CD4-positive, alpha-beta T cell (primary cell): Measurements from ENCODE around the gene PON3. TPM values are rescaled to one million over a fixed set of nuclear protein-coding genes. Genes with fewer than 3 reads are reported as not detected.
A peak's percentile ranks its signal among the peaks of the same experiment; 100 is the strongest.

Experiments used
- ATAC-seq: fragments of 200-7000 bp; cut with Tn5 transposase; one replicate; pipeline ENCODE4 v1.10.0; 2022; ENCODE audit warnings: mild to moderate bottlenecking; ENCODE audit not compliant: poor library complexity
- CTCF ChIA-PET: fragments of 350-600 bp; sonication (Branson Sonifier 250); formaldehyde crosslinking; loops from one replicate; lab custom pipeline; 2021; ENCODE audit warnings: antibody characterized with exemption, inconsistent platforms; lab: Charles Lee
- POLR2A ChIA-PET: fragments of 350-600 bp; sonication (Branson Sonifier 250); formaldehyde crosslinking; loops from one replicate; lab custom pipeline; 2021; ENCODE audit warnings: antibody characterized with exemption, inconsistent platforms; lab: Charles Lee
- DNase-seq, 14 experiments: peaks; one replicate each; pipeline ENCODE4 v3.0.0-alpha.2; 2013 to 2020; ENCODE audit warnings: mixed read lengths in 2 of 14
- H3K27ac ChIP-seq, 2 donors: one replicate each; pipeline versions ENCODE4 v1.5.1 to v1.7.0; 2013; ENCODE audit warnings: low read length in 2 of 2, low read depth in 1 of 2, mild to moderate bottlenecking in 1 of 2
- H3K27me3 ChIP-seq, 2 experiments: 1 replicate in 1 of 2; 2 replicates in 1 of 2; pipeline versions ENCODE4 v1.6.1 to v1.7.0; 2013; ENCODE audit warnings: low read length in 2 of 2, control low read depth in 1 of 2, mild to moderate bottlenecking in 1 of 2, moderate library complexity in 1 of 2; ENCODE audit not compliant: insufficient read depth in 2 of 2, control insufficient read depth in 1 of 2
- H3K36me3 ChIP-seq: one replicate; pipeline ENCODE4 v1.6.1; 2013; ENCODE audit warnings: low read length, control low read depth; ENCODE audit not compliant: insufficient read depth
- H3K4me1 ChIP-seq: one replicate; pipeline ENCODE4 v1.6.1; 2013; ENCODE audit warnings: low read length, control low read depth; ENCODE audit not compliant: insufficient read depth
- H3K4me3 ChIP-seq: one replicate; pipeline ENCODE4 v1.5.1; 2013; ENCODE audit warnings: mild to moderate bottlenecking, low read length, moderate library complexity
- H3K9me3 ChIP-seq, 2 experiments: 1 replicate in 1 of 2; 2 replicates in 1 of 2; pipeline versions ENCODE4 v1.6.1 to v1.7.0; 2013; ENCODE audit warnings: low read length in 2 of 2, mild to moderate bottlenecking in 2 of 2, control low read depth in 1 of 2, moderate library complexity in 1 of 2; ENCODE audit not compliant: control insufficient read depth in 1 of 2, insufficient read depth in 1 of 2
- H3K27ac Mint-ChIP-seq: one replicate; pipeline ENCODE4 v1.8.0; 2020; ENCODE audit warnings: mixed read lengths
- H3K27me3 Mint-ChIP-seq: one replicate; pipeline ENCODE4 v1.8.0; 2021; ENCODE audit warnings: mixed read lengths
- H3K36me3 Mint-ChIP-seq: one replicate; pipeline ENCODE4 v1.8.0; 2021; ENCODE audit warnings: low read depth, mixed read lengths
- H3K4me1 Mint-ChIP-seq: one replicate; pipeline ENCODE4 v1.8.0; 2021; ENCODE audit warnings: low read depth, mixed read lengths
- H3K4me3 Mint-ChIP-seq: one replicate; pipeline ENCODE4 v1.8.0; 2020; ENCODE audit warnings: mild to moderate bottlenecking, mixed read lengths
- H3K9me3 Mint-ChIP-seq: one replicate; pipeline ENCODE4 v1.8.0; 2020; ENCODE audit warnings: mixed read lengths
- CTCF ChIP-seq: fragments of 200-600 bp; IDR thresholded peaks from one replicate; pipeline ENCODE4 v1.8.0; 2022; ENCODE audit warnings: antibody characterized with exemption, mild to moderate bottlenecking
- intact Hi-C, 2 experiments: fragments of 100-400 bp; cut with DNase I in 1 of 2; cut with micrococcal nuclease in 1 of 2; formaldehyde crosslinking; loops; one replicate each; pipeline versions ENCODE4 v1.15.1 to v1.9.0; 2023 to 2025; cut with DNase I, micrococcal nuclease
- total RNA-seq, 174 experiments: library from RNA in 2 of 174; stranded (reverse) in 2 of 174; gene quantifications; one replicate each; pipeline ENCODE4 v1.2.3 and lab custom pipeline; 2021 to 2026

Gene PON3
- total RNA-seq, 2 experiments from 2014 or later, result not detected

- peaks cover 10% of the 10 kb centered on the region for H3K4me1 Mint-ChIP-seq
- no peak within 1 kb of the TSS for H3K27ac ChIP-seq
- H3K4me1 ChIP-seq, result peaks cover 11% of the 10 kb centered on the region
- DNase-seq (peak in 12 of 14 experiments; percentile 0 to 69 (median 24)), ATAC-seq (peak; percentile 75)
- H3K4me3 ChIP-seq, result peak within 1 kb of the TSS; percentile 61
- no peaks in the 10 kb centered on the region for H3K36me3 ChIP-seq
- H3K36me3 Mint-ChIP-seq, result peaks cover 4% of the 10 kb centered on the region
- peaks cover 0 to 2% of the 10 kb centered on the region in 2 experiments for H3K27me3 ChIP-seq
- peak within 1 kb of the TSS; percentile 82 for H3K27ac Mint-ChIP-seq
- no peaks in the 10 kb centered on the region for H3K9me3 Mint-ChIP-seq
- H3K9me3 ChIP-seq, result no peaks in the 10 kb centered on the region
- CTCF ChIA-PET, result no interaction called here
- POLR2A ChIA-PET, result interaction anchor here (0.6 to 1.1 kb wide), 6 partner anchors 9 to 1059 kb away, joined by 3 to 6 read pairs (median 4); partner anchors contain the start of gene PON3
- no peak for TF ChIP-seq CTCF
- no peaks in the 10 kb centered on the region for H3K27me3 Mint-ChIP-seq
- H3K4me3 Mint-ChIP-seq, result peak within 1 kb of the TSS; percentile 92
- intact Hi-C loops, result no loop called here
Observed at GRCh38 chr7:95434557-95435421, 38.6 kb upstream of the PON3 start, which contains the start of gene PON2. PON2 (minus strand) TSS chr7:95435028; CDS start chr7:95434951, 77 bp downstream.

GRCh38 chr7:95433952-95434556, 37.9 kb upstream of the PON3 start:
- CTCF ChIA-PET, result no interaction called here
- no peaks in the 10 kb centered on the region for H3K9me3 Mint-ChIP-seq
- H3K4me3 Mint-ChIP-seq, result peak overlapping the region; percentile 72
- peaks cover 10% of the 10 kb centered on the region for H3K4me1 Mint-ChIP-seq
- intact Hi-C loops, result no loop called here
- Histone ChIP-seq H3K27ac (no peak overlapping the region), H3K4me1 (peaks cover 11% of the 10 kb centered on the region), H3K36me3 (no peaks in the 10 kb centered on the region), H3K9me3 (no peaks in the 10 kb centered on the region), H3K27me3 (peaks cover 0 to 2% of the 10 kb centered on the region in 2 experiments), H3K4me3 (peak overlapping the region; percentile 61)
- no peak for ATAC-seq
- H3K27me3 Mint-ChIP-seq, result no peaks in the 10 kb centered on the region
- POLR2A ChIA-PET, result interaction anchor here (0.6 to 1.1 kb wide), 5 partner anchors 10 to 1058 kb away, joined by 3 to 6 read pairs (median 5); partner anchors contain the start of gene PON3
- no peak for TF ChIP-seq CTCF
- DNase-seq, result no peak
- peaks cover 4% of the 10 kb centered on the region for H3K36me3 Mint-ChIP-seq
- H3K27ac Mint-ChIP-seq, result peak overlapping the region; percentile 82

- Histone ChIP-seq H3K27ac (no peak overlapping the region), H3K4me3 (no peak overlapping the region), H3K27me3 (peaks cover 0 to 2% of the 10 kb centered on the region in 2 experiments), H3K9me3 (no peaks in the 10 kb centered on the region), H3K4me1 (peaks cover 11% of the 10 kb centered on the region), H3K36me3 (no peaks in the 10 kb centered on the region)
- ATAC-seq (no peak), DNase-seq (no peak)
- CTCF ChIA-PET, result no interaction called here
- Mint-ChIP-seq H3K27ac (no peak overlapping the region), H3K9me3 (no peaks in the 10 kb centered on the region), H3K4me1 (peaks cover 10% of the 10 kb centered on the region), H3K4me3 (no peak overlapping the region), H3K36me3 (peaks cover 4% of the 10 kb centered on the region), H3K27me3 (no peaks in the 10 kb centered on the region)
- POLR2A ChIA-PET, result no interaction called here
- intact Hi-C loops, result no loop called here
- TF ChIP-seq CTCF, result no peak
Observed at GRCh38 chr7:95433129-95433528, 37.0 kb upstream of the PON3 start.
